Ascending aorta (tissue), 2 donors: ENCODE data around the gene CACNA1H. TPM values are rescaled to one million over a fixed set of nuclear protein-coding genes. Genes with fewer than 3 reads are reported as not detected.

Experiments
- DNase-seq, 2 donors: peaks; one replicate each; pipeline ENCODE4 v3.0.0-alpha.2; 2019; ENCODE audit warnings: low spot score in 2 of 2
- H3K27ac ChIP-seq, 2 donors: fragments of 200-600 bp; sonication (generic); one replicate each; pipeline ENCODE4 v1.5.1; 2016 to 2017; ENCODE audit warnings: mild to moderate bottlenecking in 1 of 2
- H3K27me3 ChIP-seq: fragments of 200-600 bp; sonication (generic); one replicate; pipeline ENCODE4 v1.5.1; 2017
- H3K36me3 ChIP-seq, 2 donors: fragments of 200-600 bp; sonication (generic); one replicate each; pipeline ENCODE4 v1.5.1; 2016
- H3K4me1 ChIP-seq, 2 donors: fragments of 200-600 bp; sonication (generic); one replicate each; pipeline ENCODE4 v1.5.1; 2016 to 2017; ENCODE audit warnings: mild to moderate bottlenecking in 1 of 2
- H3K4me3 ChIP-seq, 2 donors: fragments of 200-600 bp; sonication (generic); one replicate each; pipeline ENCODE4 v1.5.1; 2016 to 2017; ENCODE audit warnings: mild to moderate bottlenecking in 1 of 2
- H3K9me3 ChIP-seq, 2 donors: fragments of 200-600 bp; sonication (generic); one replicate each; pipeline ENCODE4 v1.5.1; 2016
- intact Hi-C: fragments of 100-400 bp; cut with DNase I; formaldehyde crosslinking; loops from one replicate; pipeline ENCODE4 v1.15.1; 2023
- total RNA-seq: library from RNA; depleted of rRNA; stranded (reverse); fragments of >200 nt; gene quantifications from one replicate; pipeline ENCODE4 v1.1.0, GENCODE V29; 2016
- TF ChIP-seq, protein P1 (sequence below), 3 experiments: fragments of 200-600 bp in 2 of 3; fragments of 450-650 bp in 1 of 3; sonication (generic) in 2 of 3; IDR thresholded peaks; one replicate each; pipeline ENCODE4 v1.5.1; 2016 to 2019; ENCODE audit warnings: antibody characterized with exemption in 3 of 3, mild to moderate bottlenecking in 1 of 3, moderate library complexity in 1 of 3

CACNA1H gene
- total RNA-seq, 1 donor from 2014 or later: 57.5 TPM

DNA sequence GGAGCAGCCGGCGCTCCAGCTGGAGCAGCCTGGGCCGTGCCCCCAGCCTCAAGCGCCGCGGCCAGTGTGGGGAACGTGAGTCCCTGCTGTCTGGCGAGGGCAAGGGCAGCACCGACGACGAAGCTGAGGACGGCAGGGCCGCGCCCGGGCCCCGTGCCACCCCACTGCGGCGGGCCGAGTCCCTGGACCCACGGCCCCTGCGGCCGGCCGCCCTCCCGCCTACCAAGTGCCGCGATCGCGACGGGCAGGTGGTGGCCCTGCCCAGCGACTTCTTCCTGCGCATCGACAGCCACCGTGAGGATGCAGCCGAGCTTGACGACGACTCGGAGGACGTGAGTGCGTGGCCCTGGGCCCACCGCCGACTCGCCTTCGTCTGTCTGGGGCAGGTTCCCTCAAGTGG, 56.2 kb downstream of the CACNA1H start:
- H3K4me3 ChIP-seq: no peak overlapping the region
- no peaks in the 10 kb centered on the region for H3K27me3 ChIP-seq
- no peaks in the 10 kb centered on the region for H3K9me3 ChIP-seq
- TF ChIP-seq, protein P1, sequence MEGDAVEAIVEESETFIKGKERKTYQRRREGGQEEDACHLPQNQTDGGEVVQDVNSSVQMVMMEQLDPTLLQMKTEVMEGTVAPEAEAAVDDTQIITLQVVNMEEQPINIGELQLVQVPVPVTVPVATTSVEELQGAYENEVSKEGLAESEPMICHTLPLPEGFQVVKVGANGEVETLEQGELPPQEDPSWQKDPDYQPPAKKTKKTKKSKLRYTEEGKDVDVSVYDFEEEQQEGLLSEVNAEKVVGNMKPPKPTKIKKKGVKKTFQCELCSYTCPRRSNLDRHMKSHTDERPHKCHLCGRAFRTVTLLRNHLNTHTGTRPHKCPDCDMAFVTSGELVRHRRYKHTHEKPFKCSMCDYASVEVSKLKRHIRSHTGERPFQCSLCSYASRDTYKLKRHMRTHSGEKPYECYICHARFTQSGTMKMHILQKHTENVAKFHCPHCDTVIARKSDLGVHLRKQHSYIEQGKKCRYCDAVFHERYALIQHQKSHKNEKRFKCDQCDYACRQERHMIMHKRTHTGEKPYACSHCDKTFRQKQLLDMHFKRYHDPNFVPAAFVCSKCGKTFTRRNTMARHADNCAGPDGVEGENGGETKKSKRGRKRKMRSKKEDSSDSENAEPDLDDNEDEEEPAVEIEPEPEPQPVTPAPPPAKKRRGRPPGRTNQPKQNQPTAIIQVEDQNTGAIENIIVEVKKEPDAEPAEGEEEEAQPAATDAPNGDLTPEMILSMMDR (IDR thresholded peaks at IDR 0.05): no peak
- no peak for DNase-seq
- H3K4me1 ChIP-seq: no peaks in the 10 kb centered on the region
- H3K36me3 ChIP-seq: no peaks in the 10 kb centered on the region
- intact Hi-C loops: no loop called here
- no peak overlapping the region for H3K27ac ChIP-seq

DNA sequence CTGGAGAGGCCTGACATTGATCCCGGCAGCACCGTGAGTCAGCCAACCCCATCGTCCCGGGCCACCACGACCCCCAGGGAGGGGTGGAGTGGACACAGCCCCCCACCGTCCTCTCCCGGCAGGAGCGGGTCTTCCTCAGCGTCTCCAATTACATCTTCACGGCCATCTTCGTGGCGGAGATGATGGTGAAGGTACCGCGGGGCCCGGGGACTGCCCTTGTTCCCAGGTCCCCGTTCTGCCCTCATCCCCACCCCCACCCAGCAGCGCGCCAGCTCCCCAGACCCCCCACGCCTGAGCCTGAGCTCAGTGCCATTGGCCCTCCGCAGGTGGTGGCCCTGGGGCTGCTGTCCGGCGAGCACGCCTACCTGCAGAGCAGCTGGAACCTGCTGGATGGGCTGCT, 57.6 kb downstream of the CACNA1H start:
- intact Hi-C loops: loop anchor here (10.0 kb wide), 1 partner anchor 54 kb away; no protein-coding TSS in a partner anchor
- Histone ChIP-seq H3K36me3 (no peaks in the 10 kb centered on the region), H3K27me3 (no peaks in the 10 kb centered on the region), H3K4me3 (no peak overlapping the region), H3K4me1 (no peaks in the 10 kb centered on the region), H3K9me3 (no peaks in the 10 kb centered on the region), H3K27ac (no peak overlapping the region)
- TF ChIP-seq, protein P1 (IDR thresholded peaks at IDR 0.05): no peak
- DNase-seq: no peak

DNA sequence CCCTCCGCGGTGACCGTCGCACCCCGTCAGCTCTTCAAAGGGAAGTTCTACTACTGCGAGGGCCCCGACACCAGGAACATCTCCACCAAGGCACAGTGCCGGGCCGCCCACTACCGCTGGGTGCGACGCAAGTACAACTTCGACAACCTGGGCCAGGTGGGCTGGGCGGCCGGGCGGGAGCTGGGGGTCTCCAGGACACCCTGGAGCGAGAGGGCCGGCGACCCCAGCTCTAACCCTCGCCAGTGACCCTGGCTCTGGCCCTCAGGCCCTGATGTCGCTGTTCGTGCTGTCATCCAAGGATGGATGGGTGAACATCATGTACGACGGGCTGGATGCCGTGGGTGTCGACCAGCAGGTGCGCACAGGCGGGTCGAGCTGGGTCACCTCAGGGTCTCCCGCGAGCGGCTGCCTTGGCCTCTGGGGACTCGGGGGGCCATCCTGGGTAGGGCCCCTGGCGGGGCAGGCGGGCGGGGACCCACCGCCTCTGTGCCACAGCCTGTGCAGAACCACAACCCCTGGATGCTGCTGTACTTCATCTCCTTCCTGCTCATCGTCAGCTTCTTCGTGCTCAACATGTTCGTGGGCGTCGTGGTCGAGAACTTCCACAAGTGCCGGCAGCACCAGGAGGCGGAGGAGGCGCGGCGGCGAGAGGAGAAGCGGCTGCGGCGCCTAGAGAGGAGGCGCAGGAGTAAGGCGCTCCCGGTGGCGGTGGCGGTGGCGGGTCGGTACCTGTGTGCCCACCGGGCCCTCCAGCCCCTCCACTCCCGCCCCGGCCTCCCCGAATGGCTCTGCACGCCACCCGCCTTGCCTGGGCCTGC, 58.8 kb downstream of the CACNA1H start:
- intact Hi-C loops: loop anchor here (10.0 kb wide), 1 partner anchor 53 kb away; no protein-coding TSS in a partner anchor
- TF ChIP-seq, protein P1 (IDR thresholded peaks at IDR 0.05): no peak
- H3K4me1 ChIP-seq: no peaks in the 10 kb centered on the region

DNA sequence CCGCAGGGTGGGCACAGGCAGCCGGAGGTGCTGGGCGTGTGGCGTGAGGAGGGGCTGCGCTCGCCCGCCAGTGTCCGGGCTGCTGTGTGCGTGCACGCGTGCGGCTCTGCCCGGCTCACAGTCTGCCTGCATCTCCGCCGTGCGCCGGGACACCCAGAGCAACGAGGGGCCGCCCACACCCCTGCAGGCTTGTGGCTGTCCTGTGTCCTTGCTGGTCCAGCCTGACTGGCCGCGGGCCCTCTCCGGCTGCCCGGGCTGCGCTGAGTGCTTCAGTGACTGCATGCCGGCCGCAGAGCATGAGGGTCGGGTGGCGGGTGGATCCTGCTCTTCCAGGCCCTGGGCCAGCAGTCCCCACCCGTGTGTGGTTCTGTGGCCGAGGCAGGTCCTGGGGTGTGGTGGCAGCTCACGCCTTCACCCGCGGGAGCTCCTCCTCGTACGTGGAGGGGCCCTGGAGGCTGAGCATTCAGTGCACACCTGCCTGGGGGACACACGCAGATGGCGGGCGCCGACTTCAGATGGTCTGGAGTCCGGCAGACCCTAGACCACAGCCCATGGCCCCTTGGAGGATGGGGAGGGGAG, 59.8 kb downstream of the CACNA1H start:
- H3K27ac ChIP-seq: no peak overlapping the region
- TF ChIP-seq, protein P1 (IDR thresholded peaks at IDR 0.05): no peak
- H3K36me3 ChIP-seq: no peaks in the 10 kb centered on the region

More for the DNA sequence above, 58.8 kb downstream of the CACNA1H start:
- no peak overlapping the region for H3K27ac ChIP-seq
- no peaks in the 10 kb centered on the region for H3K27me3 ChIP-seq
- no peaks in the 10 kb centered on the region for H3K9me3 ChIP-seq
- DNase-seq: no peak
- no peak overlapping the region for H3K4me3 ChIP-seq
- H3K36me3 ChIP-seq: no peaks in the 10 kb centered on the region

DNA sequence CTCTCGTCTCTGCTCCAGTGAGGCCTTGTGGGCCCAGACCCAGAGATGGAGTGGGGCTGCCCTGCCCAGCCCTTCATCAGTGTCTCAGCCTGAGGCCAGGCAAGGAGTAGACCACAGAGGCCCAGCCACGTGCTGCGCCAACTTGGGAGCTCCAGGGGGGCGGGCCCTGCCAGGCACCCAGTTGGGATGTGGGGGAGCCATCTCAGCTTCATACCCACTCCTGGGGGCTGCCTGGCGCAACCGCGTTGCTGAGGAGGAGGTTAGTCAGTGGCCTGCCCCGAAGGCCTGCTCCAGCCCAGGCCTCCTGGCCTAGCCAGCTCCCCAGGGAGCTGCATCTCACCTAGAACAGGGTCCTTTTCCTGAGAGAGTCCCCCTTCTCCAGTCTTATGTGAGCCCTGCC, 60.3 kb downstream of the CACNA1H start:
- Histone ChIP-seq H3K4me1 (no peaks in the 10 kb centered on the region), H3K4me3 (no peak overlapping the region), H3K27me3 (no peaks in the 10 kb centered on the region), H3K36me3 (peaks cover 0 to 2% of the 10 kb centered on the region in 2 donors), H3K9me3 (no peaks in the 10 kb centered on the region), H3K27ac (no peak overlapping the region)
- TF ChIP-seq, protein P1 (IDR thresholded peaks at IDR 0.05): no peak
- intact Hi-C loops: loop anchor here (10.0 kb wide), 1 partner anchor 52 kb away; no protein-coding TSS in a partner anchor
- no peak for DNase-seq

More for the DNA sequence above, 59.8 kb downstream of the CACNA1H start:
- Histone ChIP-seq H3K27me3 (no peaks in the 10 kb centered on the region), H3K4me1 (no peaks in the 10 kb centered on the region), H3K9me3 (no peaks in the 10 kb centered on the region), H3K4me3 (no peak overlapping the region)
- no peak for DNase-seq
- intact Hi-C loops: loop anchor here (10.0 kb wide), 1 partner anchor 52 kb away; no protein-coding TSS in a partner anchor
